Measurements from ENCODE around the gene MFAP2. TPM values are rescaled to one million over a fixed set of nuclear protein-coding genes. Genes with fewer than 3 reads are reported as not detected.
A peak's percentile ranks its signal among the peaks of the same experiment; 100 is the strongest.
"Not testable (repeated sequence)": the region's sequence is repeated elsewhere in the genome, so short reads cannot be mapped to it uniquely, and the experiment has no call there.

The MFAP2 gene
- total and polyA plus RNA-seq, 4 donors = 18.1 to 168 (median 81.3) TPM

DNA sequence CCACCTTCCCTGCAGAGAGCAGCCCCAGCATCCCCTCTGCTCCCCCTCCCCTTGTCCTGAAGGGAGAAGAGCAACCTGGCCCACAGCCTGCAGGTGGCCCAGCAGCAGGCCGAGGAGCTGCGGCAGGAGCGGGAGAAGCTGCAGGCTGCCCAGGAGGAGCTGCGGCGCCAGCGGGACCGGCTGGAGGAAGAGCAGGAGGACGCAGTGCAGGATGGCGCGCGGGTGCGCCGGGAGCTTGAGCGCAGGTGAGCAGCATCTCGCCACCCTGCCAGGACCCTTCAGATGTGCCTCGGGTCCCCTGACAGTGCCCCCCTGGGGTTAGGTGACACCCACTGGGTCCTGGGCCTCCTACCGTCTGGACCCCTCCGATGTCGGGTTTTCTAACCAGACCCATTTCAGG is 36.4 kb downstream of the MFAP2 start:
- Histone ChIP-seq H3K9me3 (ENCODE audit: control insufficient read depth, insufficient read depth, low read length) (no peaks in the 10 kb centered on the region), H3K27me3 (ENCODE audit: control insufficient read depth, insufficient read depth, low read length) (no peaks in the 10 kb centered on the region), H3K36me3 (ENCODE audit: control insufficient read depth, insufficient read depth, low read length) (peaks cover 82% of the 10 kb centered on the region), H3K27ac (ENCODE audit: low read depth, low read length) (no peak overlapping the region), H3K4me3 (ENCODE audit: low read depth, low read length) (no peak overlapping the region), H3K4me1 (ENCODE audit: control insufficient read depth, insufficient read depth, low read length) (peaks cover 3% of the 10 kb centered on the region)
- DNase-seq (ENCODE audit: low read depth in 4 of 6, low spot score in 6 of 6) = no peak
- 93% methylated on average over 16 of the region's 19 CpGs for WGBS (ENCODE audit: insufficient coverage)

- not testable (repeated sequence) for H3K4me1 ChIP-seq (ENCODE audit: control insufficient read depth, insufficient read depth, low read length); H3K27ac ChIP-seq (ENCODE audit: low read depth, low read length); DNase-seq (ENCODE audit: low read depth in 4 of 6, low spot score in 6 of 6); H3K9me3 ChIP-seq (ENCODE audit: control insufficient read depth, insufficient read depth, low read length); H3K27me3 ChIP-seq (ENCODE audit: control insufficient read depth, insufficient read depth, low read length); H3K4me3 ChIP-seq (ENCODE audit: low read depth, low read length)
- WGBS (ENCODE audit: insufficient coverage) = 95% methylated on average over 32 of the region's 32 CpGs
- H3K36me3 ChIP-seq (ENCODE audit: control insufficient read depth, insufficient read depth, low read length) = peaks cover 88% of the 10 kb centered on the region
Observed at GRCh38 chr1:16939386-16940180, 40.8 kb downstream of the MFAP2 start.

- Histone ChIP-seq H3K4me1 (ENCODE audit: control insufficient read depth, insufficient read depth, low read length) (no peaks in the 10 kb centered on the region), H3K27me3 (ENCODE audit: control insufficient read depth, insufficient read depth, low read length) (no peaks in the 10 kb centered on the region), H3K36me3 (ENCODE audit: control insufficient read depth, insufficient read depth, low read length) (peaks cover 86% of the 10 kb centered on the region), H3K9me3 (ENCODE audit: control insufficient read depth, insufficient read depth, low read length) (no peaks in the 10 kb centered on the region), H3K27ac (ENCODE audit: low read depth, low read length) (no peak overlapping the region), H3K4me3 (ENCODE audit: low read depth, low read length) (no peak overlapping the region)
- WGBS (ENCODE audit: insufficient coverage) = 50% methylated on average over 51 of the region's 51 CpGs
- no peak for DNase-seq (ENCODE audit: low read depth in 4 of 6, low spot score in 6 of 6)
Observed at GRCh38 chr1:16938351-16939321, 41.8 kb downstream of the MFAP2 start.

DNA sequence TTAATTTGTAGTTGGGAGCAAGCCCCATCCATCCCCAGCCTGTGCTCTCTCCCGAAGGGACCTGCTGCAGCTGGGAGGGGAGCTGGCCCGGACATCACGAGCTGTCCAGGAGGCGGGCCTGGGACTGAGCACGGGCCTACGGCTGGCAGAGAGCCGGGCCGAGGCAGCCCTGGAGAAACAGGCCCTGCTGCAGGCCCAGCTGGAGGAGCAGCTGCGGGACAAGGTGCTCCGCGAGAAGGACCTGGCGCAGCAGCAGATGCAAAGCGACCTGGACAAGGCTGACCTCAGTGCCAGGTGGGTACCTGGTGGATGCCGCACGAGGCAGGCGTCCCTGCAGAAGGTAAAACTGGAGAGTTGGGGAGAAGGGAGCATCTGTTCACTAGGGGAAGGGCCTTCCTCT is 43.8 kb downstream of the MFAP2 start:
- not testable (repeated sequence) for H3K27ac ChIP-seq (ENCODE audit: low read depth, low read length); H3K4me3 ChIP-seq (ENCODE audit: low read depth, low read length); H3K27me3 ChIP-seq (ENCODE audit: control insufficient read depth, insufficient read depth, low read length); DNase-seq (ENCODE audit: low read depth in 4 of 6, low spot score in 6 of 6); H3K4me1 ChIP-seq (ENCODE audit: control insufficient read depth, insufficient read depth, low read length); H3K9me3 ChIP-seq (ENCODE audit: control insufficient read depth, insufficient read depth, low read length)
- peaks cover 84% of the 10 kb centered on the region for H3K36me3 ChIP-seq (ENCODE audit: control insufficient read depth, insufficient read depth, low read length)
- WGBS (ENCODE audit: insufficient coverage) = 82% methylated on average over 16 of the region's 16 CpGs

DNA sequence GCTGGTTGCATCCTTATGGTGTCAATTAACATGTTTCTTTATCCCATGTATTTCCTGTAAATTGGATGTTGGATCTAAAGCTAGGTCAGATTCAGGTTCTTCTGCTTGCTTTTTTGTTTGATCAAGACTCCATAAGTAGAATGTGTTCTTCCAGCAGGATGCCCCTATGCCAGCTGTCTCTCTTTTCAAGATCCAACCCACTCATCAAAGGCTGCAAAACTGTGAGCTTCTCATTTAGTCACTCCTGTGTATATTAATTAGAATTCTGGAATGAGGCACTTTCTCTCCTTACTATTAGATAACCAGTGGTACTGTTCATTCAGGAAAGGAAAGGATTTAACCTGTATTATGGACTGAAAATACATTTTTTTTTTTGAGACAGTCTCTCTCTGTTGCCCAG is 46.5 kb downstream of the MFAP2 start:
- H3K4me3 ChIP-seq (ENCODE audit: low read depth, low read length); H3K27ac ChIP-seq (ENCODE audit: low read depth, low read length); DNase-seq (ENCODE audit: low read depth in 4 of 6, low spot score in 6 of 6); H3K9me3 ChIP-seq (ENCODE audit: control insufficient read depth, insufficient read depth, low read length); H3K27me3 ChIP-seq (ENCODE audit: control insufficient read depth, insufficient read depth, low read length): not testable (repeated sequence)
- peaks cover 11% of the 10 kb centered on the region for H3K4me1 ChIP-seq (ENCODE audit: control insufficient read depth, insufficient read depth, low read length)
- peaks cover 85% of the 10 kb centered on the region for H3K36me3 ChIP-seq (ENCODE audit: control insufficient read depth, insufficient read depth, low read length)

DNA sequence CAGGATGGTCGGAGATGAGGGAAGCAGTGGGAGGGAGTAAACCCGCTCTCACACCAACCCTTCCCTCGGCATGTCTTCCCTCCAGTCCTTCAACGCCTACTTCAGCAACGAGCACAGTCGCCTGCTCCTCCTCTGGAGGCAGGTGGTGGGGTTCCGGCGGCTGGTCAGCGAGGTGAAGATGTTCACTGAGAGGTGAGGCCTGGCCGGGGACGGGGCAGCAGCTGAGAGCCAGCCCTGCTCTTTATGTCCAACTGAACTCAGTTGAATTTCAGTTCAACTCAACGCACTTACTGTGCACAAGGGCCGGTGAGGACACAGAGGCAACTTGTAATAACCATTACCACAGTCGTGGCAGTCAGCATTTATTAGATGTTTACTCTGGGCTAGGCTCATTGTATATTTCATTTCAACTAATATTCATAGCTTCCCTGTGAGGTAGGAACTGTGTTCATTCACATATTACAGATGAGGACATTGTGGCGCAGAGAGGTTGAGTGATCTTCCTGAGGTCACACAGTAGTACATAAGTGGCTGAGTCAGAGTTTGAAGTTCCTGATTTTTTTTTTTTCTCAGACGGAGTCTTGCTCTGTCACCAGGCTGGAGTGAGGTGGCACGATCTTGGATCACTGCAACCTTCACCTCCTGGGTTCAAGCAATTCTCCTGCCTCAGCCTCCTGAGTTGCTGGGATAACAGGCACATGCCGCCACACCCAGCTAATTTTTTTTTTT is 49.0 kb downstream of the MFAP2 start:
- WGBS (ENCODE audit: insufficient coverage) = 84% methylated on average over 14 of the region's 18 CpGs
- H3K27ac ChIP-seq (ENCODE audit: low read depth, low read length); H3K27me3 ChIP-seq (ENCODE audit: control insufficient read depth, insufficient read depth, low read length); H3K9me3 ChIP-seq (ENCODE audit: control insufficient read depth, insufficient read depth, low read length); H3K4me3 ChIP-seq (ENCODE audit: low read depth, low read length); DNase-seq (ENCODE audit: low read depth in 4 of 6, low spot score in 6 of 6): not testable (repeated sequence)
- peaks cover 31% of the 10 kb centered on the region for H3K4me1 ChIP-seq (ENCODE audit: control insufficient read depth, insufficient read depth, low read length)
- H3K36me3 ChIP-seq (ENCODE audit: control insufficient read depth, insufficient read depth, low read length) = peaks cover 60% of the 10 kb centered on the region

DNA sequence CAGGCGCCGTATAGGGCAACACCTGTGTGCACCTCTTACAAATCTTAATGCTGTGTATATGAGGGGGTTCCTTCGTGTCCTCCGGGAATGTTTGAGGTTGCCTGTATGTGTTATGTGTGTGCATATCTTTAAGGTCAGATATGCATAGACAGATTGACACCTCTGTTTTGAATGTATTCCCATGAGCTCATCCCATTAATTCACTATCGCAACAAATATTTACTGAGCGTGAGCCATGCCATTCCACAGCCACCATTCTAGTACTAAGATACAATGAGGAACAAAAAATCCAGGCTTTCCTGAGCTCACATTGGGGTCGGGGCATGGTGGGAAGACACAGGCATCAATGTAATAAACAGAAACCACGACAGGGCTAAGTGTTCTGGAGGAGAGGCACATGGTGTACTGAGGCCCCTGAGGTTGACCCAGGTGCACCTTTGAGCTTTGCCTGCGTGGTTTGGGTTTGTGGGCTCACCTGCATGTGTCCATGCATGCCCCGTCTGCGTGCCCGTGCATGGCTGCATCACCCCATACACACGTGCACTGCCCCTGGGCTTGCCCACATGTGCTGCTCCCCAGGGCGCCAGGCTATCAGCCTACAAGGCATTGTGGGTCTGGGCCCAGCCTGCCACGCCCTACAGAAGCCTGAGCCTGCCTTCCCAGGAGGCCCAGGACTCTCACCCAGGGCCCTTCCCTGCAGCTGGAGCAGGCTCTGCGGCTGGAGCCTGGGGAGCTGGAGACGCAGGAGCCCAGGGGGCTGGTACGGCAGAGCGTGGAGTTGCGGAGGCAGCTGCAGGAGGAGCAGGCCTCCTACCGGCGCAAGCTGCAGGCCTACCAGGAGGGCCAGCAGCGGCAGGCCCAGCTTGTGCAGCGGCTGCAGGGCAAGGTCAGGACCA is 51.0 kb downstream of the MFAP2 start:
- not testable (repeated sequence) for H3K4me3 ChIP-seq (ENCODE audit: low read depth, low read length); DNase-seq (ENCODE audit: low read depth in 4 of 6, low spot score in 6 of 6); H3K9me3 ChIP-seq (ENCODE audit: control insufficient read depth, insufficient read depth, low read length); H3K27ac ChIP-seq (ENCODE audit: low read depth, low read length); H3K27me3 ChIP-seq (ENCODE audit: control insufficient read depth, insufficient read depth, low read length)
- WGBS (ENCODE audit: insufficient coverage) = 80% methylated on average over 22 of the region's 24 CpGs
- Histone ChIP-seq H3K36me3 (ENCODE audit: control insufficient read depth, insufficient read depth, low read length) (peaks cover 49% of the 10 kb centered on the region), H3K4me1 (ENCODE audit: control insufficient read depth, insufficient read depth, low read length) (peaks cover 51% of the 10 kb centered on the region)

DNA sequence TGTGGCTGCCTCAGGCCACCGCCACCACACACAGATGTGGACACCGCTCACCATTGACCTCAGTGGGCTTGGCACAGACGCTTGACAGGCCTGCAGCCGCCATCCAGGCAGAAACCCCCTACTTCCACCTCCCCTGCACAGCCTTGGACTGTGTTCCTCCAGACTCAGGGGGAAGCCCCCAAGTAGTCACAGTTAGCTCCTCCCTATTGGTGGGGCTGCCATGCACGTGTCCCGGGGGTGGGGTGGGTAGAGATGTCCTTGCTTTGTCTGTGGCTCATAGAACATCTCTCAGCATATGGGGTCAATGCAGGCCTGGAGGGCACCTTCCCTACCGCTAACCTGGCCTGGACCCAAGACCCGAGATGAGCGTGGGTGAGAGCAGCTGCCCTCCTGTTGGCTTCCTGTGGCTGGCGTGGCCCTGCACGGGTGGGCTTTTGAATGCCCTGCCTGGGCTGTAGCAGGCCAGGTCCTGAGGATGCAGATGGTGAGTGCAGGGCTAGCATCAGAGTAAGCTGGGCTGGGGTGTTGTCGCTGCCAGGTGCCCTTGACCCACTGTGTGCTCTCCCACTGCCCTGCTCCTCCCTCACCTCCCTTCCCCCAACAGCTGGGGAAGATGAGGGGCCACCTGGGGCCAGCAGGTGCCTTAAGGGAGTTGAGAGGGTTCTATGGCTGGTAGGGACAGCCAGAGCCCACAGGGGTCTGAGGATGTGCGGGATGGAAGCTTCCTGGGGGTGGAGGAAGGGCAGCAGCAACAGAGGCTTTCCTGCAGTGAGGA is 52.5 kb downstream of the MFAP2 start:
- H3K36me3 ChIP-seq (ENCODE audit: control insufficient read depth, insufficient read depth, low read length) = peaks cover 46% of the 10 kb centered on the region
- WGBS (ENCODE audit: insufficient coverage) = 65% methylated on average over 10 of the region's 13 CpGs
- H3K27me3 ChIP-seq (ENCODE audit: control insufficient read depth, insufficient read depth, low read length) = no peaks in the 10 kb centered on the region
- H3K4me1 ChIP-seq (ENCODE audit: control insufficient read depth, insufficient read depth, low read length) = peaks cover 63% of the 10 kb centered on the region
- no peak for DNase-seq (ENCODE audit: low read depth in 4 of 6, low spot score in 6 of 6)
- H3K27ac ChIP-seq (ENCODE audit: low read depth, low read length) = peak overlapping the region; percentile 81
- no peaks in the 10 kb centered on the region for H3K9me3 ChIP-seq (ENCODE audit: control insufficient read depth, insufficient read depth, low read length)
- H3K4me3 ChIP-seq (ENCODE audit: low read depth, low read length) = no peak overlapping the region
